ENCODE measurements around the gene PRKG1. TPM values are rescaled to one million over a fixed set of nuclear protein-coding genes. Genes with fewer than 3 reads are reported as not detected.
"Not testable (repeated sequence)": the region's sequence is repeated elsewhere in the genome, so short reads cannot be mapped to it uniquely, and the experiment has no call there.

Gene PRKG1
- total RNA-seq, 1 donor = 1.2 TPM

DNA sequence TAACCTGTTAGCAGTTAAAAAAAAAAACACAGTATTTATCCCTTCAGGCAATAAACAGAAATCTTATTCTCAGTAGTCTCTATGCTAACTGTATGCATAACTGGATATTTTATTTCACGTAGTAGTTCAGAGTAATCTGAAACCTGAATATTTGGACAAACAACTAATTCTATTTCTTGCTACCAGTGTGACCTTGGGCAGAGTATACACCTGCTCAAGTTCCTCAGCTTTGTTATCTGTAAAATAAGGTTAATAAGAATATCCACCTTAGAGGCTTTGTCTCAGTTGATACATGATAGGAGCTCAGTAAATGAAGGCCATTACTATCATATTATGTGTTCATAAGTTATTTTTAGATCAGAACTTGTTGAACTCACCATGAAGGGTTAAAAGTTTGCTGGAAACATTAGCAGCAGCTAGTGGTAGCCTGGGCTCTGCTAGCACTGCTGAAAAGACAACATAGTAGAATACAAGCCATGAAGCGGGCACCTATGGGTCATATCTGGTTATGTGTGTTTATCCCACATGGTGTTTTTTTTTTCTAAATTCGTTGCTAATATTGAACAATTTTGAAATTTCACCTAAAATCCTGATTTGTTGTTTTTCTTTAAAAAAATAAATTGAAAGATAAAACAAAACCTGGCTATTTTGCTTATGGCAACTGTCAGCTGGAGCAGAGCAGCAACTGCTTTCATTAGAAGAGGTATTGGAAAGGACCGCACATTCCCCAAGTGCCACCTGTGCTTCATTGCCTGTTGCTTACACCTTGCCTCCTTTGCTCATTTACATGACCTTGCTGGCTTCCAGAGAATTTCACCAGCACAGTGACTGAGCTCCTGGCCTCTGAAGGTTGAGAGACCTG, 303.0 kb downstream of the PRKG1 start:
- Histone ChIP-seq H3K27me3 (ENCODE audit: insufficient read depth, low read length) (no peaks in the 10 kb centered on the region), H3K4me1 (ENCODE audit: insufficient read depth, low read length) (no peaks in the 10 kb centered on the region), H3K4me3 (ENCODE audit: low read length) (no peak overlapping the region), H3K9me3 (ENCODE audit: low read depth, low read length) (no peaks in the 10 kb centered on the region)

DNA sequence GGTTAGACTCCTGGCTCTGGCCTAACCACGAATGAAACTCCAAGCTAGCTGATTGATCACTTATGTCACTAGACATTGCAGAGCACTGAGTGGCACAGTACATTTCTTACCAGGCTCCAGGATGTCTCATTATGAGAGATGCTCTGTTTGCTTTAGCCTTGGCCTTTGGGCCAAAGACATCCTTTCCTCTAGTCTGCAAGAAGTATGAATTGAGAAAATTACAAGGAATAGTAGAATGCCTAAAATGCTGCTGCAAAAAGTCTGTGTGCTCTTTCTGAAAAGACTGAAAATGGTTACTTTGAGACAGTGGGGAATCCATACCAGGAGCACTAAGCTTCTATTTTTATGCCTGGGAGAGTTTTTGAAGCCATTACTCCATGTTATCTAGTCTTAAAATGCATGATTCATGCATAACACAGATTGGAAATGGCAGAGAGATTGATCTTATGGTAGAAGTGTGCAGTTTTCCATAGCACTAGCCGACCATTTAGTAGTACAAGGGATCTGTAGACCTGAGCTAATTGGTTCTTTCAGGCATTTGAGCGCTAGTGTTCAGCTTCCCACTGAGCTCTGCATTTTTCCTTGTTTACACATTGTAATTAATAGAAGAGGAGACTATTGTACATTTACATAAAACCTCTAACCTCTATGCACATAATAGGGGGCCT, 303.8 kb downstream of the PRKG1 start:
- Histone ChIP-seq H3K4me1 (ENCODE audit: insufficient read depth, low read length) (no peaks in the 10 kb centered on the region), H3K4me3 (ENCODE audit: low read length) (no peak overlapping the region), H3K27me3 (ENCODE audit: insufficient read depth, low read length) (no peaks in the 10 kb centered on the region), H3K9me3 (ENCODE audit: low read depth, low read length) (no peaks in the 10 kb centered on the region)

DNA sequence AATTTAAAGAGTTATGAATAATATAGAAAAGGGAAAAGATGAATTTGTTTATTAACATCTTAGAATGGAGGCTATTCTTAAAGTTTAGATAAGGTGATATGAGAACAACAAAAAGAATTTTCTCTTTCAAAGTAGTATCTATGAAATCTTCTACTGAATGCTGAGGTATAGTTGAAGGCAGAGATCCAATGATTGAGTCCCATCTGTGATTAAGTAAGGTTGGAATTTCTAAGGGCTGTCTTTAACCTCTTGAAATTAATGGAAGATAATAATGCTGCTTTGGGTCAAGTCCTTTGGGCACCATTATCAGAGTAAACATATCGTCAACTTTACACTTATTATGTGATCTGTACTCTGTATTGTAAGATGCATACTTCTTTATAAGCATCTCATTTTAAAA, 307.9 kb downstream of the PRKG1 start:
- no peak overlapping the region for H3K4me3 ChIP-seq (ENCODE audit: low read length)
- H3K4me1 ChIP-seq (ENCODE audit: insufficient read depth, low read length) = no peaks in the 10 kb centered on the region
- no peaks in the 10 kb centered on the region for H3K9me3 ChIP-seq (ENCODE audit: low read depth, low read length)
- no peaks in the 10 kb centered on the region for H3K27me3 ChIP-seq (ENCODE audit: insufficient read depth, low read length)

DNA sequence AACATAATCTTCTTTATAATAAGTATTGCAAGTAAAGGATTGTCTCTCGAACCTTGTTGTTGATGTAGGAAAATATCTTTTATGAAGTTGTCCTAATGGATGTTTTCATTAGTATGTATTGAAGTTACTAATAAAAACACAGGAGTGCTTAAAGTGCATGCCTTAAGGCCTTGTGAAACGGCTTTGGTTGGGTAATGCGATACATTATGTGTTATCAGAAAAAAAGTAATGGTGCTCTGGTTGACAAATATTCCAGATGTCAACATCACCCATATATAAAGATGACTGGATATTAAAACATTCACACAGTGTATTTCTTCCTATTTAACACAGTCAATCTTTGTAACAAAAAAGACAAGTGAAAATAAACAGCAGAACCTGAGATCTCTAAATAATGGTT, 310.7 kb downstream of the PRKG1 start:
- H3K4me1 ChIP-seq (ENCODE audit: insufficient read depth, low read length) = no peaks in the 10 kb centered on the region
- H3K27me3 ChIP-seq (ENCODE audit: insufficient read depth, low read length) = no peaks in the 10 kb centered on the region
- H3K9me3 ChIP-seq (ENCODE audit: low read depth, low read length) = no peaks in the 10 kb centered on the region
- no peak overlapping the region for H3K4me3 ChIP-seq (ENCODE audit: low read length)

DNA sequence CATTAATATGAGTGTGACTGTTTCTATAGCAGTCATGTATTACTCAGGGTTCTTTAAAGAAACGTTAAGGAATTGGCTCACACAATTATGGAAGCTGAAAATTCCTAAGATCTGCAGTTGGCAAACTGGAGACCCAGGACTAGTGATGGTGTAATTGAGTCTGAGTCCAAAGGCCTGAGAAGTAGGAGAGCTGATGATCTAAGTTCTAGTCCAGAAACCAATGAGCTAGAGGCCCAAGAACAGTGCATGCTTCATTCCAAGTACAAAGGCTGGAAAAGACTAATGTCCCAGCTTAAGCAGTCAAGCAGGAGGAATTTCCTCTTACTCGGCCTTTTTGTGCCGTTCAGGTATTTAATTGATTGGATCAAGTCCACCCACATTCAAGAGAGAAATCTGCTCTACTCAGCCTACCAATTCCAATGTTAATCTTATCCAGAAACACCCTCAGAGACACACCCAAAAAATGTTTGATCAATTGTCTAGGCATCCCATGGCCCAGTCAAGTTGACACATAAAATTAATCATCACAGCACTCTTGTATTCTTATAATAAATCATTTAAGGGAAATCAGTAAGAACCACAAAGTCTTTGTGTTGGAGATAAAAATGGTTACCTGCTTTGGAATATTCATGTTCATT, 312.1 kb downstream of the PRKG1 start:
- Histone ChIP-seq H3K4me1 (ENCODE audit: insufficient read depth, low read length) (no peaks in the 10 kb centered on the region), H3K4me3 (ENCODE audit: low read length) (no peak overlapping the region), H3K9me3 (ENCODE audit: low read depth, low read length) (no peaks in the 10 kb centered on the region), H3K27me3 (ENCODE audit: insufficient read depth, low read length) (no peaks in the 10 kb centered on the region)

DNA sequence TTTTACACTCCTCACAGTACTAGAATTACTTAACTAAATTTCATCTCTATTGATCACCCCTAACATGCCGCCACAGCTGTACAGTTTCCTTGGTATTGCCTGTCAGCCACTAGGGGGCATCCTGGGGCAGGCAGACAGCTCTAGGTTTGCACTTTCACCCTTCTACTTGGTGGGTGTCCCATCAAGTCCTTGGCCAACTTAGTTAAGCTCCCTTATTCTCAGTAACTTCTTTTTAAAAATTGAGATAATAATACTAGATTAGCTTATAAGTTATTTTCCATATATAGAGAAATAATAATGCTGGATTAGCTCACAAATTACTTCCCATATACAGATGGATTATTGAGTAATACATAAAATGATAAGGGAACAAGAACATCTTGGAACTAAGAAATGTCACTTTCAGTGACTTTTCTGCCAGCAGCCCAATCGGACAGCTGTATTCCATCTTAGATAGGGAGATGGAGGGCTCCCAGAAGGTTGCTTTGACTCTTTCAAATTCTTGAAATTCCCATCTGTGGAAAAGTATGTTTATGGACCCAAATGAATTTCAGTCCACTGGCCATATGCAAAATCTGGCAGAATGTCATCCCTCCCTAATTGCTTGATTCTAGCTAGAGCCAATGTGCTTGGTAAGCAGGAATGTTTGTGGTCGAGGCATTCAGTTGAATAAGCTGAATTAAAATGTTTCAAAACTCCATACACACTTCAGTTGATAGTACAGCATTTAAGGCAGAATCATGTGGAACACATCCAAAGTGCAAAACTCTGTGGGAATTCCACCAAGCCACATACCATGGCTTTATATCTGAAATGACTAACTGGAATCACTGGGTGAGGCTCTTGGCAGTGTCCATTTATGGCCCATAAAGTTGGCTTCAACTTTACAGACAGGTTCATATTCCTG, 315.4 kb downstream of the PRKG1 start:
- no peaks in the 10 kb centered on the region for H3K9me3 ChIP-seq (ENCODE audit: low read depth, low read length)
- H3K4me3 ChIP-seq (ENCODE audit: low read length) = no peak overlapping the region
- H3K4me1 ChIP-seq (ENCODE audit: insufficient read depth, low read length) = no peaks in the 10 kb centered on the region
- no peaks in the 10 kb centered on the region for H3K27me3 ChIP-seq (ENCODE audit: insufficient read depth, low read length)

DNA sequence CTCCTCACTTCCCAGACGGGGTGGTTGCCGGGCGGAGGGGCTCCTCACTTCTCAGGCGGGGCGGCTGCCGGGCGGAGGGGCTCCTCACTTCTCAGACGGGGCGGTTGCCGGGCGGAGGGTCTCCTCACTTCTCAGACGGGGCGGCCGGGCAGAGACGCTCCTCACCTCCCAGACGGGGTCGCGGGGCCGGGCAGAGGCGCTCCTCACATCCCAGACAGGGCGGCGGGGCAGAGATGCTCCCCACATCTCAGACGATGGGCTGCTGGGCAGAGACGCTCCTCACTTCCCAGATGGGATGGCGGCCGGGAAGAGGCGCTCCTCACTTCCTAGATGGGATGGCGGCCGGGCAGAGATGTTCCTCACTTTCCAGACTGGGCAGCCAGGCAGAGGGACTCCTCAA, 318.7 kb downstream of the PRKG1 start:
- H3K4me1 ChIP-seq (ENCODE audit: insufficient read depth, low read length); H3K9me3 ChIP-seq (ENCODE audit: low read depth, low read length); H3K27me3 ChIP-seq (ENCODE audit: insufficient read depth, low read length); H3K4me3 ChIP-seq (ENCODE audit: low read length): not testable (repeated sequence)

DNA sequence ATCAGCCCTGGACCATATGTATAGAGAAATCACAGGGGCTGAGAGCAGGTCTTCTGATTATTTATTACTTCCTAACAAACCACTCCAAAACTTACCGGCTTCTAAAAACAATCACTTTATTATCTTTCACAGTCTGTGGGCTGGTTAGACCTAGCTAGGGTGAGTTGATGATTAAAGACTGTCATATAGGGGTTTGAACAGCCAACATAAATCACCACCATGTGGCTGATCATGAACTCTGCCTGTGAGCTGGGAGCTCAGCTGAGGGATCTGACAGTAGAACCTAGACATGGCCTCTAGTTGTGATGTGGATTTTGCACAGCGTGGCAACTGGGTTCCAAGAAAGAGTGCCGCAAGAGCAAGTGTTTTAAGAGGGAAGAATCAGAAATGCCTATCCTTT, 319.8 kb downstream of the PRKG1 start:
- H3K4me3 ChIP-seq (ENCODE audit: low read length) = no peak overlapping the region
- no peaks in the 10 kb centered on the region for H3K27me3 ChIP-seq (ENCODE audit: insufficient read depth, low read length)
- H3K4me1 ChIP-seq (ENCODE audit: insufficient read depth, low read length) = no peaks in the 10 kb centered on the region
- H3K9me3 ChIP-seq (ENCODE audit: low read depth, low read length) = no peaks in the 10 kb centered on the region

DNA sequence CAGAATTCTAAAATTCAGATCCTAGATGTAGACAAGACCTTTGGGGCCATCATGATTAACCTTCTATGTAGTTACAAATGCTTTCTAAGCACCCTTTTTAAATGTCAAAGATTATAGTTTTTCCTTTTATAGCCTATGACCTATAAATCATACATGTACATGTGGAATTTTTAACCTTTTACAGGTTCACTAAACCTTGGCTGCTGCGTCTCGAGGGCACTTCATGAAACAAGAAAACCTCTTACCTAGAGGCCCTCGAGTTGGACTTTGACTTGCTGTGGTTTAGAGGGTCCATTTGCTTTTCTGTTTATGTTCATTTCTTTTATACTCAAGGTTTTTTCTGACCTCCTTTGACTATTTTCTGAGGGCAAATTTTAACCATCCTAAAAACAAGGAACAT, 323.0 kb downstream of the PRKG1 start:
- no peaks in the 10 kb centered on the region for H3K9me3 ChIP-seq (ENCODE audit: low read depth, low read length)
- no peaks in the 10 kb centered on the region for H3K27me3 ChIP-seq (ENCODE audit: insufficient read depth, low read length)
- no peaks in the 10 kb centered on the region for H3K4me1 ChIP-seq (ENCODE audit: insufficient read depth, low read length)
- no peak overlapping the region for H3K4me3 ChIP-seq (ENCODE audit: low read length)

DNA sequence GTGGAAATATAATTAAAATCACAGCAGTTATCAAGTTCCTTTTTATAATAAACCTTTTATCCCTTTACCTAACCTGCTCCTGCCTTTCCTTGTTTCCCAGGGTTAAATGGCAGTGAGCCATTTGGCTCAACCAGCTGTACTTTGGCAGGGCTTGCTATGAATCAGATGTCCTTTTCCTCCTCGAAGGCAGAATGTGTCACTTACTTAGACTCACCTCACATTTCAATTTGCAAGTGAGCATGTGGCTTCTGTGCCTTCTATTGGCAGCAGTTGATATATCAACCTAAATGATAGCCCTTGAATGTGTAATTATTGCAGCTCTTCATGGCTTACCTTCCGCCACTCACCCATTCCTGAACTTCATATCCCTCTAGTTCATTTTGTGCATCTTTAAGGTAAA, 323.4 kb downstream of the PRKG1 start:
- no peaks in the 10 kb centered on the region for H3K4me1 ChIP-seq (ENCODE audit: insufficient read depth, low read length)
- no peaks in the 10 kb centered on the region for H3K9me3 ChIP-seq (ENCODE audit: low read depth, low read length)
- H3K4me3 ChIP-seq (ENCODE audit: low read length) = no peak overlapping the region
- no peaks in the 10 kb centered on the region for H3K27me3 ChIP-seq (ENCODE audit: insufficient read depth, low read length)

DNA sequence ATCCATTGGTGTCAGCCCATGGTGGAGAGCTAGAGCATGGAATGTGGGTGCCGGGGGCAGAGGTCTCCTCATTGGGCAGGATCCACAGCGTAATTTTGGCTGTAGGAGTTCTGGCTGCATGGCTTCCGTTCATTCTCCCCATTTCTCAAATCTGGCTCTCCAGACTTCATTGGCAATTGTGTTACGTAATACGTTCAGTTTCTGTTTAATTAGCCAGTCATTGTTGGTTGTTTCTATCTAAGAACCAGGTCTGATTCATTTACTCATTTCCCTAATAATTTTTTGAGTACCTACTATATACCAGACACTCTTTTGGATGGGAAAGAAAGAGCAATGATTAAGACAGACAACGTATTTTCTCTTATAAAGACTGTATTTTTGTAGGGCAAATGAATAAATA, 325.6 kb downstream of the PRKG1 start:
- no peaks in the 10 kb centered on the region for H3K9me3 ChIP-seq (ENCODE audit: low read depth, low read length)
- no peaks in the 10 kb centered on the region for H3K27me3 ChIP-seq (ENCODE audit: insufficient read depth, low read length)

DNA sequence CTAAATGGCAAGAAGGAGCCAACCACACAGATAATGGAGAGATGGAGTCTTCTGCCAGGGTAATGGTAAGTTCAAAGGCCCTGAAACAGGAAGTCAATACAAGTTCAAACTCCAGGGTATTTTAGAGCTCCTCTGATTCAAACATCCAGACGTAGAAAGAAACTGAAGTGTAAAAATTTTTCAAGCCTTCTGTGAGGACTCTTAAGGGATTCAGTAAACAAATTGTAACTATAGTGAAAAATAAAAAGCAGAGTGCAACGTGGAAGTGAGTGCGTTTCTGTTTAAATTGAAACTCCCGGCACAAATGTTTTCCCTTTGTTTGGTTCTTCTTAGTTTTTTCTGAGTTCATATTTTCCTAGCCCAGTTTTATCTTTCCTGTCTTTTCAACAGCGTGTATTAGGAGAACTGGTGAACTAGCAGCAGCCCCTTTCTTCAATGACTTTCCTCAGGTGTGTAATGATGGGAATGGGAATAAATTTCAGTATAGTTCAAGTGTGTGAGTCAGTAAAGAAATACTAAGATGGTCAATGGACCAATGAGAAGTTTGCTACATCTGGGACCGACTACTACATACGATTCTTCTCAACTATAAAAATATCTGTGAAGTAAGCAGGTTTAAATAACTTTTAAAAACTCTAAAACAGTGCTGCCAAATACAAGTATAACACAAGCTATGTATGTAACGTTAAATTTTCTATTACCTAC, 326.3 kb downstream of the PRKG1 start:
- no peaks in the 10 kb centered on the region for H3K27me3 ChIP-seq (ENCODE audit: insufficient read depth, low read length)
- no peaks in the 10 kb centered on the region for H3K9me3 ChIP-seq (ENCODE audit: low read depth, low read length)
- H3K4me1 ChIP-seq (ENCODE audit: insufficient read depth, low read length) = no peaks in the 10 kb centered on the region
- no peak overlapping the region for H3K4me3 ChIP-seq (ENCODE audit: low read length)

More for the DNA sequence above, 325.6 kb downstream of the PRKG1 start:
- H3K4me3 ChIP-seq (ENCODE audit: low read length) = no peak overlapping the region
- no peaks in the 10 kb centered on the region for H3K4me1 ChIP-seq (ENCODE audit: insufficient read depth, low read length)

DNA sequence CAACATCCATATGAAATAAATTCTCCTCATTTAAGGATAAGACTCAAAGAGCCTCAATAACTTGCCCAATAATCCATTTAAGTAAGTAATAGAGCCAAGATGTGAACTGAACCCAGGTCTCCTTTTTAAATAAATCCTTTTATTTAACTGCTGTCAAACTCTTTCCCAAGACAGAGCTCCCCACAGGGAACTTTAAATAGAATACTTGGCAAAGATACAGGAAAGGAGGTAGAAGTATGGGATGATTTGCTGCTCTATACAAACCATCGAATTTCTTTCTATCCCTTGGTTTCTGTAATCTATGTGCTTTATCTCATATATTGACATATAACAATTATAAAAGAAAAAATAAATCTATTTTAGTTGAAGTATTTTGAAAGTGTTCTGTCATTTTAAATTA, 329.2 kb downstream of the PRKG1 start:
- no peaks in the 10 kb centered on the region for H3K4me1 ChIP-seq (ENCODE audit: insufficient read depth, low read length)
- no peaks in the 10 kb centered on the region for H3K9me3 ChIP-seq (ENCODE audit: low read depth, low read length)
- no peak overlapping the region for H3K4me3 ChIP-seq (ENCODE audit: low read length)
- H3K27me3 ChIP-seq (ENCODE audit: insufficient read depth, low read length) = no peaks in the 10 kb centered on the region

DNA sequence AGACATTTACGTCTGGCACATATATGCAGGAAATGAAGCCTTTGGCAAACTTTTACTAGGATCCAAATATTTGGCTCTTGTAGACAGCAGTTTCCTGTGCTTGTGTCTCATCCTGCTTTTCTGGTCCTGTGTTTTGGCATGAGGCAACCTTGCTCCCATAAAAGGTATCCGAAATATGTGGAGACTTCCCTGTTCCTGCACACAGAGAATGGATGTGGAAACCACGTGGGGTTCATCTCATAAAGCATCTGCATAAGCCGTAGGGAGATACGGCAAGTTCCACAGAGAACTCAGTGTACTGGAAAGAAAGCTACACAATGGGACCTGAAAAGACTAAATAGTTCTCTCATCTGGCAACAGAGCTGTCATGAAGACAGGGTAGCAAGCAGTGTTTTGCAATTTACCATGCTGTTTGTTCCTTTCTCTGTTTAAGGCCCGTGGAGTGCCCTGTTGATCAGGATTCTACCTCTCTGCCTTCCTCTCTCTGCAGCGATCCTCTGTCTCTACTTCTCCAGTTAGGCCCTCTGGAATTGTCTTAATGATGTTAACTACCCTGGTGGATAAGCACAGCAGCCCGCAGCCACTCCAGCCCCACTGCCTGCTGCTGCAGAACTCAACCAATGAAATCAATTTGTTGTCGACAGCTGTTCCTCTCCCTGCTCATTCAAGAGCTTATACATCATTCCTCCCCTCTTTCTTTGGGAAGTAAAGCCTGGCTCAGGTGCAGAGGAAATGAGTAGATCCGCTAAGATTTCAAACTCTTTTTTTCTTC, 331.5 kb downstream of the PRKG1 start:
- Histone ChIP-seq H3K27me3 (ENCODE audit: insufficient read depth, low read length) (no peaks in the 10 kb centered on the region), H3K4me1 (ENCODE audit: insufficient read depth, low read length) (no peaks in the 10 kb centered on the region), H3K4me3 (ENCODE audit: low read length) (no peak overlapping the region), H3K9me3 (ENCODE audit: low read depth, low read length) (no peaks in the 10 kb centered on the region)
